Activated T-helper 1 cell treated with Interleukin-2 at 50 U/mL for 16 hours (primary cell): ENCODE results near the gene GRID1.

Source experiments
- DNase-seq: peaks from one replicate; pipeline ENCODE4 v3.0.0-alpha.2; 2020; ENCODE audit warnings: low read depth

Gene GRID1

GRCh38 chr10:86336341-86336740 lies 30.3 kb downstream of the GRID1 start:
- no peak for DNase-seq

- DNase-seq, result no peak
These were observed 30.8 kb downstream of the GRID1 start for GRCh38 chr10:86335831-86336230.

GRCh38 chr10:86335257-86335656 lies 31.3 kb downstream of the GRID1 start:
- no peak for DNase-seq

GRCh38 chr10:86334488-86335085 lies 32.0 kb downstream of the GRID1 start:
- DNase-seq, result no peak

- DNase-seq, result no peak
These were observed 32.6 kb downstream of the GRID1 start for GRCh38 chr10:86333826-86334487.

- DNase-seq, result no peak
These were observed 34.7 kb downstream of the GRID1 start for GRCh38 chr10:86331861-86332260.

- DNase-seq, result no peak
These were observed 35.5 kb downstream of the GRID1 start for GRCh38 chr10:86330778-86331763.

- DNase-seq, result no peak
These were observed 36.5 kb downstream of the GRID1 start for GRCh38 chr10:86329896-86330680.

GRCh38 chr10:86329093-86329710 lies 37.4 kb downstream of the GRID1 start:
- no peak for DNase-seq

GRCh38 chr10:86327954-86328725 lies 38.5 kb downstream of the GRID1 start:
- no peak for DNase-seq

- DNase-seq, result no peak
These were observed 41.4 kb downstream of the GRID1 start for GRCh38 chr10:86325158-86325557.

GRCh38 chr10:86321568-86321967 lies 45.0 kb downstream of the GRID1 start:
- no peak for DNase-seq

- no peak for DNase-seq
These were observed 46.9 kb downstream of the GRID1 start for GRCh38 chr10:86319676-86320075.

- no peak for DNase-seq
These were observed 48.5 kb downstream of the GRID1 start for GRCh38 chr10:86317949-86318725.

- DNase-seq, result no peak
These were observed 49.6 kb downstream of the GRID1 start for GRCh38 chr10:86316990-86317389.

GRCh38 chr10:86316274-86316835 lies 50.2 kb downstream of the GRID1 start:
- DNase-seq, result no peak

- DNase-seq, result no peak
These were observed 51.0 kb downstream of the GRID1 start for GRCh38 chr10:86315549-86315942.

GRCh38 chr10:86314616-86315548 lies 51.7 kb downstream of the GRID1 start:
- DNase-seq, result no peak
